Kidney glomerular epithelial cell (primary cell): ENCODE measurements around the gene TREML2.

Experiments used
- DNase-seq: peaks from one replicate; lab custom pipeline; 2025; lab: John Stamatoyannopoulos, UW

TREML2 gene

GRCh38 chr6:41177287-41177686 lies 23.7 kb downstream of the TREML2 start:
- DNase-seq, result no peak

DNA sequence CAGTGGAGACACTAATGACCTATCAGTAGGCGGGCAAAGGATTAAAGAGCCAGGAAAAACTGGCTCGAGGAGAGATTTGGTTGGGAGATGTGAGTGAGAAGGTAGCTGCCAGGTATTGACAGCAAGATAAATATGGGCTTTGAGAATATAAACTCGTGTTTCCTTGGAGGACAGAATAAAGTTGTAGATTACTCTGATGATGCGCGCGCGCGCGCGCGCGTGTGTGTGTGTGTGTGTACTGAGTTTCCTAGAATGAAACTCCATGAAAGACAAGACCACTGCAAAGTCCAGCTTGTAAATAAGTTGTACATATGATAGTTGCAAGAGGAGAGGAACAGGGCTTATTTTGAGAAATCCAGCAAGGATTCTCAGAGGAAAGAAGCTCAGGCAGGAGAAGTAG lies 24.8 kb downstream of the TREML2 start:
- no peak for DNase-seq

GRCh38 chr6:41175084-41175483 lies 25.9 kb downstream of the TREML2 start:
- no peak for DNase-seq

- DNase-seq, result no peak
These were observed 26.3 kb downstream of the TREML2 start for GRCh38 chr6:41174610-41175009.

DNA sequence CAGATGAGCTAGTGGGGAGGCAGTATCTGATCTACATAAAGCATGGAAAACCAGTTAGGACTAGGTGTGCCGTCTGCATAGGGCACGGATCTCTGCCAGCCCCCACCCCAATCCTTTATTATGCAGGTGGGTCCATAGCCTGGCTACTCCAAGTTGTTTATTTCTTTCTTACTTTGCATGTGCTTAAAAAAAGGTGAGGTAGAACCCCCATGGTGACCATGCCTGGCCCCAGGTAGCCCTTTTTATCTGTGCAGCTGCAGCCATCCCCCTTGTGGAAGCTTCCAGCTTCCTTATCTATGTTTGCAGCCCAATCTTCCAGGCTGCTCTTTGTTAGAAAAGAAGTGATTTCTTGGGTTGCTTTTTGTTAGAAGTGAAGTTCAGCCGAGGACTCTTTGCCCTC lies 29.0 kb downstream of the TREML2 start:
- DNase-seq, result no peak

DNA sequence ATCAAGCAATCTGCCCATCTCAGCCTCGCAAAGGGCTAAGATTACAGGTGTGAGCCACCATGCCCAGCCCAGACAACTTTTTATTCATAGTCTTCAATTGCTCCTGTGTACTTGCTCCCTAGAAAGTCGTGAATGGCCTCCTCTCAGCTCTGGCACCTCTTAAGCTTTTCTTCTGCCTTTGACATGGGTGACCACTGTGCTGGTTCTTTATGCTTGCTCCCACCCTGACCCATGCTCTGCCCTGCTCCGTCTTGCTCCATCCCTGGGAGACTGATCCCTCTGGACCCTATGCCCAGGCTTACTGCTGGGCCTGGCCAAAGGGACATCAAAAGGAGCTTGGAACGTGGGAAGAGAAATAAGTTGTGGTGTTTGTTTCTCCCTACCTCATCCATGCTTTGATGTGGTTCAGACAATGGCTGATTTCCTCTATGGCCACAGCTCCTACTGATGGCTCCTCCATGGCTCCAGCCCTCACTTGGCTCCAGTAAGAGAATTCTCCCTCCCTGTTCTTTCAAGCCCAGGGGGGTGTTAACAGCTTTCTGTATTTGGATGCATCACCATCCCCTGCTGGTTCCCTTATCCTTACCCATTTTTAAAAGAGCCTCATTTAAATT lies 30.3 kb downstream of the TREML2 start:
- DNase-seq, result no peak

GRCh38 chr6:41167173-41167963 lies 33.6 kb downstream of the TREML2 start:
- peak; percentile 1 for DNase-seq

- no peak for DNase-seq
These were observed 36.3 kb downstream of the TREML2 start for GRCh38 chr6:41164551-41165120.

- no peak for DNase-seq
These were observed 37.6 kb downstream of the TREML2 start for GRCh38 chr6:41163419-41163717.

GRCh38 chr6:41162687-41163418 lies 38.1 kb downstream of the TREML2 start, which contains the start of gene TREM2:
Gene TREM2 (minus strand): TSS chr6:41163116. CDS start chr6:41163082, 34 bp downstream.
- no peak for DNase-seq

DNA sequence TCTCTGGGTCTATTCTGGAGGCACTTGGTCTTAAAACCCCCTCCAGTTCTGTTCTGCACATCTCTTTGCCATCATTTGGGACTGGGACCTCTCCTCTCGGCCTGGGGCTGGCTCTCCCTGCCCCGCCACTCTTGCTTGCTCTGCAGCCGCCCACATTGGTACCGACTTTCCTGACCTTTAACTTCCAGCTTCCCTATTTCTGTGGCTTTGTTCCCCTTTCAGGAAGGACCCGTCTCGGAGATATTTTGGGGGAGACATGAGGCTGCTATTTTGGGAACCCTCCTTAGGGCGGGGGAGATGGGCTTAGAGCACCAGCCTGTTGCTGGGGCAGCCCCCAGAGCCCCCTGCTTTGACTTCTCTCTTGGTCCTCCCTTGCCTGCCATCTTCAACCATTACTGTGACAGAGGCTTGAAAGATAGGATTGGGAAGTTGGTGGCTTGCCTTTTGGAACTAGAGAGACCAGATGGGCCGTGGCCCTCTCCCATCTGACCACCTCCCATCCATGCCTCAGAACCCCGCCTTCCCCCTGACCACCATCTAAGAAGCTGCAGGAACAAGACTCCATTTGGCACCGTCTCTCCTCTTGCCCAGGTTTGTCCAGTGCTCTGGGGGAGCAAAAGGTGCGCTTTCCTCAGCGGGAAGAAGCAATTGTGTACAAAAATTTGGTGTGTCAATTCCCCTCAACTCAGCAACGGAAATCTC lies 38.9 kb downstream of the TREML2 start:
- DNase-seq, result no peak

- no peak for DNase-seq
These were observed 39.6 kb downstream of the TREML2 start for GRCh38 chr6:41161380-41161779.

GRCh38 chr6:41160933-41161332 lies 40.0 kb downstream of the TREML2 start:
- no peak for DNase-seq

GRCh38 chr6:41159415-41160082 lies 41.4 kb downstream of the TREML2 start:
- no peak for DNase-seq

DNA sequence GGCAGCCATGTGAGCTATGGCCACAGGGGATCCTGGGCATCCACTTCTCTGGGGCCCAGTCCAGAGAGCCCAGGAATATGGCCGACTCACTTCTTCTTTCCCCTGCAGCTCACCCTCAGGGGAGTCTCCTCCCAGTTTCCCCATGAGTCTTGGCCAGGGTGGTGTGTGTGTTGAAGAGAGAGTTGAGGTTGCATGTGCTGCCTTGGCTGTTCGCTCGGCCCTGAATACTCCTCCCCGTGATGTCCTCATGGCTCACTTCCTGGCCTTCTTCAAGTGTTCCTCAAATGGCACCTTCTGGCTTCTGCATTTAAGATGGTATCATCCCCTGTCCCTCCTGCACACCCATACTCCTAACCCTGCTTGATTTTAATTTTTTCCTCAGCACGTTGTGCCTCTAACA lies 43.6 kb downstream of the TREML2 start:
- no peak for DNase-seq

- no peak for DNase-seq
These were observed 44.2 kb downstream of the TREML2 start for GRCh38 chr6:41156771-41157170.

GRCh38 chr6:41156001-41156400 lies 44.9 kb downstream of the TREML2 start:
- DNase-seq, result no peak

DNA sequence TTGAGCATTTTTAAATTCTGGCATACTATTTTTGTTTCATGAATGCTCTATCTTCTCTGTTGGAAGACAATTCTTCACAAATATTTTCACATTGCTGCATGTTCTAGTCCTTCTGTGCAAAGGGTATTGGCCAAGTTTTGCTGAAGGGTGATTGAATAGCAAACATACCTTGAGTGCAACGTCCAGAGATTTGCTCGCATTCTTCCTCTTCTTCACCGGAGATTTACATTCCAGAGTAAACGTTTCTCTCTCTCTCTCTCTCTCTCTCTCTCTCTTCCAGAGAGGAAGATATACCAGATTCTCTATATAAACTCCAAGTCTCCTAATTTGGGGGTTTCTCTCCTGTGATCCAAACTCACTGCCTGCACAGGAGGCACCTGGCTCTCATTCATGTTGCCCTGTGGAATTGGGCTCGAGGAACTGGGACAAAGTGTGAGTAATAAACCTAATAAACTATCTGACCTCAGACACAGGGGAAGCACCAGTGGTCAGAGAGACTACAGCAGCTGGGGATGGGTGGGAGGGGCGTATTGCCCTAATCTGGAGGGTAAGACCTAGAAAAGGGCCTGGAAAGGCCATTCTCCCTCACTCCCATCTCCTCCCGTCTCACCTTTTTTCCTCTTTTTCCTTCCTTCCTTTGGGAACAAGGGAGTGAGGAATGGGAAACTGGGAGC lies 45.7 kb downstream of the TREML2 start:
- DNase-seq, result peak; percentile 44

DNA sequence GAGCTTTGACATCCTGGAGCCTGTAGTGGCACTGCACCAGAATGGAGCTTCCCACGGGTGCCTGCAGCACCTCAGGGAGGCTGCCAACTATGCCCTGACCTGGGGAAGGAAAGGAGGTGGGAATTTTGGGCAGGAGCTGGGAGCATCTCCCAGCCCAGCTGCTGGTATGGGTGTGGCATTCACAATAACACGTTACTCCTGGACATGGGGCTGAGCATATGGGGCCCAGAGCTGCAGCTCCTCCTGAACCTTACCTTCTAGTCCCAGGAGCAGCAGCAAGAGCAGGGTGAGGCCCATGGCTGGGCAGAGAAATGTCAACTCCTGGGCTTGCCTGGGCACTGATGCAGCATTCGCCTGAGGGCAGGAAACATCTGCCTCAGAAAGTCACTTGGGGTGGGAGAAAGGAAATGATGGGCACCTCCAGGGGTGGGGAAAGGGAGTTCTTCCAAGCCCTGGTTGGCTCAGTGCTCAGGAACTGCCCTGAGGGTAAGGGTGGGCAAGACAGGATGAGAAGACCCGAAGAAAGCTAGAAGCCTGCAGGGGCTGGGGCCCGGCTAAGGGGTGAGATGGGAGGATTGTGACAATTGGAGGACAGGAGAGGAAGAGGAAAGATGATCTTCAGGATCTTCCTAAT lies 46.8 kb downstream of the TREML2 start, which contains the start of gene TREML1:
TSS of gene TREML1 (minus strand) at position 356 of the 634 bp plus-strand sequence. CDS start at position 297, 59 bp downstream.
- DNase-seq, result no peak

GRCh38 chr6:41153451-41153850 lies 47.5 kb downstream of the TREML2 start:
- DNase-seq, result no peak
